BJ (cell line): ENCODE data around the gene CDK17. TPM values are rescaled to one million over a fixed set of nuclear protein-coding genes. Genes with fewer than 3 reads are reported as not detected.

ENCODE experiments used
- CTCF ChIA-PET: fragments of 350-600 bp; formaldehyde crosslinking; extraction: SDS; loops from one replicate; lab custom pipeline; 2021; ENCODE audit warnings: antibody characterized with exemption, inconsistent platforms; lab: Yijun Ruan, JAX
- POLR2A ChIA-PET: fragments of 300-600 bp; sonication (Branson Sonifier 250); formaldehyde crosslinking; extraction: SDS; loops from one replicate; lab custom pipeline; 2021; ENCODE audit warnings: antibody characterized with exemption; lab: Charles Lee
- DNase-seq: peaks from one replicate; pipeline ENCODE4 v3.0.0-alpha.2; 2011; ENCODE audit warnings: low read depth
- H3K27me3 ChIP-seq: 2 replicates; pipeline ENCODE4 v1.6.0; 2011; ENCODE audit warnings: low read length; ENCODE audit not compliant: control insufficient read depth, insufficient read depth
- H3K36me3 ChIP-seq: 2 replicates; pipeline ENCODE4 v1.5.1; 2011; ENCODE audit warnings: low read length; ENCODE audit not compliant: control insufficient read depth, insufficient read depth
- H3K4me3 ChIP-seq: 2 replicates; pipeline ENCODE4 v1.5.1; 2011; ENCODE audit warnings: low read depth, mild to moderate bottlenecking, control low read depth, low read length
- polyA plus RNA-seq: library from polyadenylated mRNA; depleted of rRNA; stranded (reverse); fragments of >200 nt; gene quantifications from 2 replicates; pipeline ENCODE4 v1.2.3, GENCODE V29; 2011
- TF ChIP-seq, protein P1 (sequence below): IDR thresholded peaks from 2 replicates; pipeline ENCODE4 v1.5.1; 2011; ENCODE audit warnings: low read depth, mild to moderate bottlenecking, control low read depth, inconsistent platforms, low read length, moderate library complexity; ENCODE audit not compliant: insufficient read depth

The CDK17 gene
- polyA plus RNA-seq, 1 experiment = 14.8 TPM

DNA sequence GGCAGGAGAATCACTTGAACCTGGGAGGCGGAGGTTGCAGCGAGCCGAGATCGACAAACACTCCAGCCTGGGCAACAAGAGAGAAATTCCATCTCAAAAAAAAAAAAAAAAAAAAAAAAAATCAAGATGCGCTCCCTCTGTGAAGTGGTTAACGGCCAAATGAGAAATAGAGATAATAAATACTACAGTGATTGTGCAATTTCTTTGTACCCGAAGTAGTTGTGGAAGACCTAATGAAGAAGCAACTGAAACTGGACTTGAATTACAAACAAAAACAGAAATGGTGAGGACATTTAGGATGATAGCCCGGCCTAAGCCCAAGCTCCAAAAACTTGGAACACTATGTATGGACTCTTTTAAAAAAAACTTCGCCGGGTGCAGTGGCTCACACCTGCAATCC lies 44.2 kb upstream of the CDK17 start:
- Histone ChIP-seq H3K36me3 (no peaks in the 10 kb centered on the region), H3K27me3 (no peaks in the 10 kb centered on the region), H3K4me3 (no peak overlapping the region)
- ChIA-PET POLR2A (no interaction called here), CTCF (no interaction called here)
- DNase-seq = no peak
- TF ChIP-seq, protein P1, sequence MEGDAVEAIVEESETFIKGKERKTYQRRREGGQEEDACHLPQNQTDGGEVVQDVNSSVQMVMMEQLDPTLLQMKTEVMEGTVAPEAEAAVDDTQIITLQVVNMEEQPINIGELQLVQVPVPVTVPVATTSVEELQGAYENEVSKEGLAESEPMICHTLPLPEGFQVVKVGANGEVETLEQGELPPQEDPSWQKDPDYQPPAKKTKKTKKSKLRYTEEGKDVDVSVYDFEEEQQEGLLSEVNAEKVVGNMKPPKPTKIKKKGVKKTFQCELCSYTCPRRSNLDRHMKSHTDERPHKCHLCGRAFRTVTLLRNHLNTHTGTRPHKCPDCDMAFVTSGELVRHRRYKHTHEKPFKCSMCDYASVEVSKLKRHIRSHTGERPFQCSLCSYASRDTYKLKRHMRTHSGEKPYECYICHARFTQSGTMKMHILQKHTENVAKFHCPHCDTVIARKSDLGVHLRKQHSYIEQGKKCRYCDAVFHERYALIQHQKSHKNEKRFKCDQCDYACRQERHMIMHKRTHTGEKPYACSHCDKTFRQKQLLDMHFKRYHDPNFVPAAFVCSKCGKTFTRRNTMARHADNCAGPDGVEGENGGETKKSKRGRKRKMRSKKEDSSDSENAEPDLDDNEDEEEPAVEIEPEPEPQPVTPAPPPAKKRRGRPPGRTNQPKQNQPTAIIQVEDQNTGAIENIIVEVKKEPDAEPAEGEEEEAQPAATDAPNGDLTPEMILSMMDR = no peak

DNA sequence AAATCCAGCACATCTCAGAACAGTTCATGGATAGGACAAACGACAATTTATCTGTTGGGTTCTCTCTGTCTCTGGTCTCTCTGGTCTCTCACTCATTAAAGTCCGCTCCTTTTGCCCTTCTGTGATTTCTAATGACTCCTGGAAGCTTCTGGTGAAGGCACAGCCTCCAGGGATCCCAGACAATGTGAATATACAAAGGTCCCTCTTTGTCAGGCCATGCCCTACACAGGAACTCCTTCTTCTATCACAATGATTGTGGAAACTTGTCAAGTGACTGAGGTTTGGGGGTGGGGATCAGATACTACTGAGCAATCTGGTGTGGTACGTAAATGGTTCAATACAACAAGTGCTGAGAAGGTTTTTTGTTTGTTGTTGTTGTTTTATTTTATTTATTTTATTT lies 42.7 kb upstream of the CDK17 start:
- CTCF ChIA-PET = no interaction called here

DNA sequence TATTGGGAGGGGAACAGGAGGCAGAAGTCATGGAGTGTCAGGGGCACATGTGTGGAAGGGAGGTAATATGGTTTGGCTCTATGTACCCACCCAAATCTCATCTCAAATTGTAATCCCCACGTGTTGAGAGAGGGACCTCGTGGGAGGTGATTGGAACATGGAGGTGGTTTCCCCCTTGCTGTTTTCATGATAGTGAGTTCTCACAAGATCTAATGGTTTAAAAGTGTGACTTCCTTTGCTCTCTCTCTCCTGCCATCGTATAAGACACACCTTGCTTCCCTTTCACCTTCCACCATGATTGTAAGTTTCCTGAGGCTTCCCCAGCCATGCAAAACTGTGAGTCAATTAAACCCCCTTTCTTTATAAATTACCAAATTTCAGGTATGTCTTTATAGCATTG lies 41.6 kb upstream of the CDK17 start:
- ChIA-PET POLR2A (no interaction called here), CTCF (no interaction called here)
- no peaks in the 10 kb centered on the region for H3K27me3 ChIP-seq
- no peaks in the 10 kb centered on the region for H3K36me3 ChIP-seq
- no peak for DNase-seq
- TF ChIP-seq, protein P1 = no peak
- no peak overlapping the region for H3K4me3 ChIP-seq

More for the DNA sequence above, 42.7 kb upstream of the CDK17 start:
- no peak for DNase-seq
- Histone ChIP-seq H3K27me3 (no peaks in the 10 kb centered on the region), H3K36me3 (no peaks in the 10 kb centered on the region), H3K4me3 (no peak overlapping the region)
- TF ChIP-seq, protein P1 = no peak
- POLR2A ChIA-PET = no interaction called here

DNA sequence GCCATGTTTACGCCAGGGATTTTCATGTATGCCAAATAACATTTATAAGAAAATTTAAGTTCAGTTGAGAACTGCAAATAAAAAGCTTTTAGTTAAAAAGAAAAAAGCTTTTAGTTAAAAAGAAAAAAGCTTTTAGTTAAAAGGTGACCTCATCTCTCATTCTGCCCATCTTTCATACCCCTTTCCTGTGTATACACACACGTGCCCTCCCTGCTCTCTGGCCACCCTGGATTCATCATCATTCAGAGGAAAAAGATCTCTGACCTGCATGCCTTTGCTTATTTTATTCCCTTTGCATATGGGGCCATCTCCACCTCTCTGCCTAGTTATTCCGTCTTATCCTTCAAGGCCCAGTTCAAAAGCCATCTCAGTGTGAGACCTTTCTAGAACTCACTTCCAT lies 38.1 kb upstream of the CDK17 start:
- no peak overlapping the region for H3K4me3 ChIP-seq
- no peak for DNase-seq
- H3K36me3 ChIP-seq = no peaks in the 10 kb centered on the region
- ChIA-PET POLR2A (no interaction called here), CTCF (interaction anchor here (1.0 to 1.6 kb wide), 2 partner anchors 22 to 52 kb away, joined by 3 to 6 read pairs; partner anchors contain the start of gene CFAP54)
- no peaks in the 10 kb centered on the region for H3K27me3 ChIP-seq
- TF ChIP-seq, protein P1 = no peak

DNA sequence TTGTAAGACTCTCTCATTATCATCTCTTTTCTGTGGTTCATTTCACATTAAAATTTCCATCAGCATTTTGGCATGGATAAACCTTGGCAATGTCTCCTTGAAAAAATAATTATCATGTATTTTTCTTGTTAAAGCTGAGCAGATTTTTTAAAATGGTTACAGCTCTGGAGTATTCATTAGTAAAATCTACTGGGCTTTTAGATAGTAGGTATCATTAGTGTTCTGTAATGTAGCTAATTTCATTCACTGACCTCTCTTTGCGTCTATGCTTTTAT lies 36.9 kb upstream of the CDK17 start:
- no peak overlapping the region for H3K4me3 ChIP-seq
- TF ChIP-seq, protein P1 = no peak
- ChIA-PET POLR2A (no interaction called here), CTCF (interaction anchor here (0.8 to 1.2 kb wide), 2 partner anchors 20 to 222 kb away, joined by 3 read pairs; no protein-coding TSS in a partner anchor)
- no peaks in the 10 kb centered on the region for H3K27me3 ChIP-seq
- H3K36me3 ChIP-seq = no peaks in the 10 kb centered on the region
- no peak for DNase-seq
